Smooth muscle cell (in vitro differentiated cells): Measurements from ENCODE around the gene CLEC18A. TPM values are rescaled to one million over a fixed set of nuclear protein-coding genes. Genes with fewer than 3 reads are reported as not detected.
"Not testable (repeated sequence)": the region's sequence is repeated elsewhere in the genome, so short reads cannot be mapped to it uniquely, and the experiment has no call there.

Source experiments
- DNase-seq: peaks from one replicate; lab custom pipeline; 2025; ENCODE audit not compliant: unreplicated experiment; lab: John Stamatoyannopoulos, UW
- H2AFZ ChIP-seq: fragments of 200-600 bp; sonication (generic); 2 replicates; pipeline ENCODE4 v1.6.0; 2016; ENCODE audit warnings: antibody characterized with exemption, low read depth, mild to moderate bottlenecking
- H3F3A ChIP-seq: fragments of 200-600 bp; sonication (generic); 2 replicates; pipeline ENCODE4 v1.6.0; 2017; ENCODE audit warnings: antibody characterized with exemption, low read depth
- H3K27ac ChIP-seq: fragments of 200-600 bp; sonication (generic); 2 replicates; pipeline ENCODE4 v1.5.1; 2016; ENCODE audit warnings: low read depth, mild to moderate bottlenecking
- H3K27me3 ChIP-seq: fragments of 200-600 bp; sonication (generic); 2 replicates; pipeline ENCODE4 v1.6.1; 2016; ENCODE audit warnings: low read depth, mild to moderate bottlenecking
- H3K36me3 ChIP-seq: fragments of 200-600 bp; sonication (generic); 2 replicates; pipeline ENCODE4 v1.5.1; 2016; ENCODE audit warnings: low read depth
- H3K4me1 ChIP-seq: fragments of 200-600 bp; sonication (generic); 2 replicates; pipeline ENCODE4 v1.5.1; 2016; ENCODE audit warnings: low read depth
- H3K4me2 ChIP-seq: fragments of 200-600 bp; sonication (generic); 2 replicates; pipeline ENCODE4 v1.6.0; 2016; ENCODE audit warnings: mild to moderate bottlenecking
- H3K4me3 ChIP-seq: fragments of 200-600 bp; sonication (generic); 2 replicates; pipeline ENCODE4 v1.5.1; 2016; ENCODE audit warnings: mild to moderate bottlenecking
- H3K79me2 ChIP-seq: fragments of 200-600 bp; sonication (generic); 2 replicates; pipeline ENCODE4 v1.6.0; 2016; ENCODE audit warnings: low read depth, mild to moderate bottlenecking
- H3K9ac ChIP-seq: fragments of 200-600 bp; sonication (generic); 2 replicates; pipeline ENCODE4 v1.6.0; 2016; ENCODE audit warnings: low read depth
- H3K9me3 ChIP-seq: fragments of 200-600 bp; sonication (generic); replicated peaks from 2 replicates; pipeline ENCODE4 v1.5.1; 2016; ENCODE audit warnings: low read depth
- H4K20me1 ChIP-seq: fragments of 200-600 bp; sonication (generic); 2 replicates; pipeline ENCODE4 v1.6.0; 2016; ENCODE audit warnings: low read depth
- WGBS: methylation state at CpG from one replicate; pipeline ENCODE4 v1.1.7; 2016; ENCODE audit warnings: low lambda C conversion rate; 5-methylcytosine and 5-hydroxymethylcytosine counted together
- polyA plus RNA-seq: library from polyadenylated mRNA; unstranded; fragments of >200 nt; fragmentation: Nextera tagmentation; extraction: Ambion mirVana; gene quantifications from 2 replicates; pipeline ENCODE4 v1.2.1, GENCODE V29; 2016
- total RNA-seq: library from RNA; depleted of rRNA; stranded (reverse); fragments of >200 nt; gene quantifications from 2 replicates; pipeline ENCODE4 v1.2.3, GENCODE V29; 2014

CLEC18A gene
- total and polyA plus RNA-seq, 2 experiments from 2014 or later = 0.45 to 1.6 TPM

DNA sequence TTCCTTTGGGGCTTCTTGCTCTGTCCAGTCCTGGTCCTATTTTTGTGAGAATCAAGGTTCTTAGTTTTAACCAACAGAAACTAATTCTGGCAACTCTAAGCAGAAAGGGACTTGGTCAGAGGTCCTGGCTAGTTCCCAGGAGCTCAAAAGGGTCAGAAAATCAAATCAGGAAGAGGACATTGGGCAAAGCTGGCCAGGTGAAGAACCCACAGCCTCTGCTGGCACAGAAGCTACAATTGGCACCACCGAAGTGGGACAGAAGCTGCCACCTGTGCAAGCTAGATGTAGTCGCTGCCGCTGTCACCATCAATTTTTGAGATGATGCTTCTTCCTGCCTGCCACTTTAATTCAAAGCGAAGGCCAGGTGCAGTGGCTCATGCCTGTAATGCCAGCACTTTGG is 18.5 kb downstream of the CLEC18A start:
- H3K79me2 ChIP-seq, H3K9ac ChIP-seq, H3K36me3 ChIP-seq, H2AFZ ChIP-seq, H3F3A ChIP-seq, H3K4me3 ChIP-seq, H4K20me1 ChIP-seq, DNase-seq, H3K27me3 ChIP-seq, H3K4me2 ChIP-seq, H3K9me3 ChIP-seq, H3K4me1 ChIP-seq, H3K27ac ChIP-seq: not testable (repeated sequence)
- WGBS = 98% methylated on average over 4 of the region's 4 CpGs

DNA sequence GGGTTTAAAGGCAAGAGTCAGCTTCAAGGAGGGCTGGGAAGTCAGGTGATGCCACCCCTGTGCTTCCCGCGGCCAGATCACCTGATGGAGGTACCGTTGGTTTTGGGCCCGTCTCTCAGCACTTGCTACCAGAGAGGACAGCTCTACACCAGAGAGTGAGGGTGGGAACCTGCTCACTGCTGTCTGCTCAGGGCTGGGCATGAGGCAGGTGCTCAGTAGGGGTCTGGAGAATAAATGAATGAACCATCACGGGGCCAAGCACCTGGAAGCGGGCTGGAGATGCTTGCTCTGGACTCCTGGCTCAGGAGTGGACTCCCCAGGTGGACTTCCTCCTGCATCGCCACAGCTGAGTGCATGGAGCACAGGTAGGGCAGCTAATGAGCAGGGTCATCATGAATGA is 21.0 kb downstream of the CLEC18A start:
- WGBS = 97% methylated on average over 4 of the region's 7 CpGs
- not testable (repeated sequence) for H4K20me1 ChIP-seq, H3K36me3 ChIP-seq, H3K4me2 ChIP-seq, DNase-seq, H3K27me3 ChIP-seq, H3K4me3 ChIP-seq, H2AFZ ChIP-seq, H3F3A ChIP-seq, H3K27ac ChIP-seq, H3K4me1 ChIP-seq, H3K9me3 ChIP-seq, H3K9ac ChIP-seq, H3K79me2 ChIP-seq

DNA sequence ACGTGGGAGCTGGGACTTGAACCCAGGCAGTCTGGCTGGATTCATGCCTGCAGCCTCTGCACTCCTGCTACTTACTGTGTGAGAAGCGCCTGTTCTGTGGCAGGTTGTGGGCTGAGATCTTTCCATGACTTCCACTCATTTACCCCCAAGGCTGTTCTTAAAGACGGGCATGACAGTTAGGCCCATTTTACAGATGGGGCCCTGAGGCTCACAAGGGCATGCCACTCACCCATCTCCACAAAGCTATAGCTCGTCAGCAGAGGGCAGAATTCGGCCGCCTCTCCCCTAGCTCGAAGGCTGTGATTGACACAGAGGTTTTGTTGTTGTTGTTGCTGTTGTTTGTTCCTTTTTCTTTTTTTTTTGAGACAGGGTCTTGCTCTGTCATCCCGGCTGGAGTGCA is 21.8 kb downstream of the CLEC18A start:
- H3K4me1 ChIP-seq, H3K4me3 ChIP-seq, H3K27ac ChIP-seq, H3K9ac ChIP-seq, H3F3A ChIP-seq, H3K9me3 ChIP-seq, DNase-seq, H4K20me1 ChIP-seq, H3K36me3 ChIP-seq, H2AFZ ChIP-seq, H3K79me2 ChIP-seq, H3K4me2 ChIP-seq, H3K27me3 ChIP-seq: not testable (repeated sequence)
- WGBS = 93% methylated on average over 7 of the region's 8 CpGs

DNA sequence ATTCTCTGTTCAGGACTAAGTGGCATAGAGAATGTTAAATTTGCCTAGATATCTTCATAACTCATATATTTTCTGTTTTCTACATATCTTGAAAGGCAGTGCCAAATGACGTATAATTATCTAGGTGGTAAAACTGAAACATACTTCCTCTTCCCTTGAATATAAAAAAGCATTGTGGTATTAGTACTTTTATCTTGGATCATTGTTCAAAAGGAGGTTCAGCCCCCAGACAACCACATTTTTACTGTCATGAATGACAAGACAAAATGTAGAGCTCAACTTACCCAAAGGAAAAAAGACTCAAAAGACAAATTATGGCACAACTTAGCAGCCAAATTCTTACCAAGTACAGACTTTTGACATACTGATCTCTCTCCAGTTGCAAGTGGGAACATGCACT is 34.1 kb downstream of the CLEC18A start:
- not testable (repeated sequence) for H3K4me2 ChIP-seq, H3K79me2 ChIP-seq, H3K9me3 ChIP-seq, H2AFZ ChIP-seq, H3K27me3 ChIP-seq, H3K27ac ChIP-seq, H3K4me1 ChIP-seq, H3K36me3 ChIP-seq, H3K4me3 ChIP-seq, H3K9ac ChIP-seq, H4K20me1 ChIP-seq, H3F3A ChIP-seq, DNase-seq
- 81% methylated on average over 1 of the region's 1 CpG for WGBS

DNA sequence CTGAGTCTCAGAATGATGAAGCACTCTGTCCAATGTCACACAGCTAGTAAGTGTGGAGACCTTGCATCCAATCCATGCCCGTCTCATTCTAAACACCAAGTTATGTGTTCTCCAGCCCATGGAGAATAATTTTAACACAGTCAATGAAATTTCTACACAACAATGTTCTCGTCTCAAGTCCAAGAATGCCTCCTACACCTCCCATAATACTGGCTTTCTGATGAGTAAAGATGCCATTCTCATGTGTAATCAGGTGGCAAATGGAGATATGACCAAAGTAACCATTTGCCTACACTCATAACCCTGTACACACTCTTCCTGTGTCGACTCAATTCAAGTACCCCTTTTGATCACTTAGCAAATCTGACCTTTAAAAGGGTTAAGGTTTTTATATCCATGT is 46.8 kb downstream of the CLEC18A start:
- not testable (repeated sequence) for DNase-seq, H3K27me3 ChIP-seq, H3K9me3 ChIP-seq, H3K4me1 ChIP-seq, H3K36me3 ChIP-seq, H3K4me2 ChIP-seq, H2AFZ ChIP-seq, H3K4me3 ChIP-seq, H3K79me2 ChIP-seq, H4K20me1 ChIP-seq, H3K9ac ChIP-seq, H3F3A ChIP-seq
- peak overlapping the region; percentile 24 for H3K27ac ChIP-seq
- WGBS = 72% methylated on average over 3 of the region's 3 CpGs

DNA sequence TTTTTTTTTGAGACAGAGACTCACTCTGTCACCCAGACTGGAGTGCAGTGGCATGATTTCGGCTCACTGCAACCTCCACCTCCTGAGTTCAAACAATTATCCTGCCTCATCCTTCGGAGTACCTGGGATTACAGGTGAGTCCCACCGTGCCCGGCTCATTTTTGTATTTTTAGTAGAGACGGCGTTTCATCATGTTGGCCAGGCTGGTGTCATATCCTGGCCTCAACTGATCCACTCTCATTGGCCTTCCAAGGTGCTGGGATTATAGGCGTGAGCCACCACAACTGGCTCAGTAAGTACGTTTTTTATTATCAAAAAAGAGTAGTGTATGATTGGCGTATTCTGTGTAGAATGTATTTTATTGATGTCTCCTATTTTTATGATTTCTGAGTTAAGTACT is 48.7 kb downstream of the CLEC18A start:
- not testable (repeated sequence) for H3K27me3 ChIP-seq, H3K4me3 ChIP-seq, H3K27ac ChIP-seq, H3K79me2 ChIP-seq, H3K4me2 ChIP-seq, H2AFZ ChIP-seq, H3K9ac ChIP-seq, H3F3A ChIP-seq, H4K20me1 ChIP-seq, H3K36me3 ChIP-seq, H3K9me3 ChIP-seq, DNase-seq, H3K4me1 ChIP-seq
- WGBS = 90% methylated on average over 8 of the region's 9 CpGs

DNA sequence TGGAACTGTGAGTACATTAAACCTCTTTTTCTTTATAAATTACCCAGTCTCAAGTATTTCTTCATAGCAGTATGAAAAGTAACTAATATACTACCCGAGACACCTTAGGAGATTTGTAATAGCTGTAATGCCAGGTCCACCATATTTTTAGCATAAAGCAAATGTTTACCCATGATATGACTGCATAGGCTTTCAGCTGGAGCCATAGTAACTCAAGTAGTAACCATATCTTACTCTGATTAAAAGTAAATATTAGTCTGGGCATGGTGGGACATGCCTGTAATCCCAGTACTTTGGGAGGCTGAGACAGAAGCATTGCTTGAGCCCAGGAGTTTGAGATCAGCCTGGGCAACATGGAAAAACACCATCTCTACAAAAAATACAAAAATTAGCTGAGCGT is 52.4 kb downstream of the CLEC18A start:
- H3F3A ChIP-seq, H2AFZ ChIP-seq, DNase-seq, H3K4me2 ChIP-seq, H3K27ac ChIP-seq, H3K4me1 ChIP-seq, H3K9ac ChIP-seq, H3K36me3 ChIP-seq, H3K79me2 ChIP-seq, H3K27me3 ChIP-seq, H4K20me1 ChIP-seq, H3K9me3 ChIP-seq, H3K4me3 ChIP-seq: not testable (repeated sequence)
- 100% methylated on average over 2 of the region's 2 CpGs for WGBS

DNA sequence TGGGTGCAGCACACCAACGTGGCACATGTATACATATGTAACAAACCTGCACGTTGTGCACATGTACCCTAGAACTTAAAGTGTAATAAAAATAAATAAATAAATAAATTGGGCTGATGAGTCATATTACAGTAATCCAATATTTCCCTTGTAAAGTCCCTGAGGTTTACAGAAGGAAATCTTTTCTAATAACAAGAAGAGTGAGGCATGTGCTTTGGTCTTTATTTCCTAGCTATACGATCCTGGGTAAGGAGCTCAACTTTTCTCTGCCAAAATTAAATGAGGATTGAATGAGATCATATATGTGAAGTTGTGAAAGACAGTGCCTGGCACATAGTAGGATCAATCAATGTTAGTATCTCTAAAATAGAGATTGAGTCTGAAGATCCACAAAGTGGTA is 57.5 kb downstream of the CLEC18A start:
- not testable (repeated sequence) for H3K79me2 ChIP-seq, H2AFZ ChIP-seq, H3F3A ChIP-seq, H4K20me1 ChIP-seq, H3K9ac ChIP-seq, DNase-seq, H3K9me3 ChIP-seq, H3K27ac ChIP-seq, H3K36me3 ChIP-seq, H3K27me3 ChIP-seq, H3K4me1 ChIP-seq, H3K4me3 ChIP-seq, H3K4me2 ChIP-seq
- 65% methylated on average over 3 of the region's 3 CpGs for WGBS

DNA sequence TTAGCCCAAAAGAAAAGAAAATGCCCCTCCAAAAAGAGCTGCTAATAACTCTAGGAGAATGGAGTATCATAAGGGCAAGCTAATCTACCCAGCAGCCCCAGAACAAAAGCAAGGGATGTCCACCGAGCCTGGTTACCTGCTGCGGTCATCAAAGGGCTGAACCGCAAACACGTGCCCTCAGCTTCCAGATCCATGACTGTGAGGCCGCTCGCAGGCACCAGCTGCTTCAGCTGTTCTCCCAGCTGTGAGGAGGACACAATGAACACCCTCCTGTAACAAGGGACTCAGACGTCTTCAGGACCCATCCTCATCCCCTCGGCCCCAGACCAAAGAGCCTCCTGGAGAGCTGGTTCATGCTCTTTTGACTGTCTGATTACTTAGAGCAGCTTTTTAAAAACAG is 59.5 kb downstream of the CLEC18A start:
- H3K9me3 ChIP-seq, H3F3A ChIP-seq, H3K4me2 ChIP-seq, H3K27ac ChIP-seq, H3K36me3 ChIP-seq, H3K27me3 ChIP-seq, H3K4me3 ChIP-seq, DNase-seq, H3K4me1 ChIP-seq, H3K9ac ChIP-seq, H3K79me2 ChIP-seq, H2AFZ ChIP-seq: not testable (repeated sequence)
- WGBS = 96% methylated on average over 8 of the region's 8 CpGs
- peaks cover 13% of the 10 kb centered on the region for H4K20me1 ChIP-seq
